ENCODE data around the gene PWWP2A. TPM values are rescaled to one million over a fixed set of nuclear protein-coding genes. Genes with fewer than 3 reads are reported as not detected.

Gene PWWP2A
- total RNA-seq, 1 experiment from 2014 or later = 66.7 TPM

- Histone ChIP-seq H3K23ac (ENCODE audit: insufficient read length, low read depth, low read length) (no peak overlapping the region), H4K91ac (ENCODE audit: insufficient read length, low read depth, low read length) (no peak overlapping the region), H3K4me2 (ENCODE audit: insufficient read depth, insufficient read length, low read length) (no peak overlapping the region), H2AFZ (ENCODE audit: low read length) (no peak overlapping the region), H2BK20ac (ENCODE audit: low read depth, low read length, poor library complexity, severe bottlenecking) (no peak overlapping the region), H2BK120ac (ENCODE audit: low read depth, low read length, poor library complexity, severe bottlenecking) (no peak overlapping the region), H2BK15ac (ENCODE audit: low read depth, low read length) (no peak overlapping the region), H2BK12ac (ENCODE audit: insufficient read length, low read depth, low read length) (no peak overlapping the region), H3K79me2 (ENCODE audit: insufficient read depth, low read length) (peaks cover 1% of the 10 kb centered on the region; the same call in 1 of the 2 replicates), H3K9ac (ENCODE audit: extremely low read depth, insufficient read length, low read length) (no peak overlapping the region), H4K8ac (replicated peaks; ENCODE audit: insufficient read length, low read depth, low read length) (no peak overlapping the region), H3T11ph (ENCODE audit: low read length) (no peak overlapping the region), H4K20me1 (ENCODE audit: control insufficient read depth, insufficient read depth, insufficient read length) (no peaks in the 10 kb centered on the region), H3K4ac (ENCODE audit: low read depth, low read length) (no peak overlapping the region), H3K9me3 (ENCODE audit: control insufficient read depth, low read depth, low read length) (no peaks in the 10 kb centered on the region), H3K27me3 (ENCODE audit: insufficient read depth, low read length) (no peaks in the 10 kb centered on the region), H3K27ac (ENCODE audit: insufficient read length, low read depth, low read length) (no peak overlapping the region), H3K56ac (ENCODE audit: insufficient read length, low read depth, low read length) (no peak overlapping the region), H3K14ac (ENCODE audit: insufficient read depth, low read length) (no peak overlapping the region), H3K18ac (ENCODE audit: insufficient read length, low read depth, low read length) (no peak overlapping the region), H4K5ac (ENCODE audit: insufficient read length, low read depth, low read length) (no peak overlapping the region), H3K79me1 (ENCODE audit: insufficient read depth, low read depth, low read length, poor library complexity, severe bottlenecking) (no peaks in the 10 kb centered on the region), H3K23me2 (ENCODE audit: insufficient read length, low read depth, low read length, poor library complexity, severe bottlenecking) (no peaks in the 10 kb centered on the region), H2BK5ac (ENCODE audit: insufficient read length, low read length) (no peak overlapping the region), H3K4me1 (ENCODE audit: insufficient read depth, low read length) (no peaks in the 10 kb centered on the region), H2AK5ac (ENCODE audit: insufficient read length, low read length) (no peak overlapping the region)
- Mint-ChIP-seq H3K36me3 (ENCODE audit: insufficient read depth in 1 of 3, low read depth in 3 of 3) (no peaks in the 10 kb centered on the region), H3K4me3 (no peak overlapping the region), H3K4me1 (no peaks in the 10 kb centered on the region; a peak in 1 of 4 replicates), H3K27me3 (ENCODE audit: low read depth) (no peaks in the 10 kb centered on the region; the same call in 1 of the 2 replicates), H3K27ac (no peak overlapping the region), H3K9me3 (no peaks in the 10 kb centered on the region)
- TF ChIP-seq CTCF (conservative IDR thresholded peaks at IDR 0.05) = no peak
- no CpG with 5 or more reads among the region's 6 CpGs for WGBS (ENCODE audit: extremely low coverage, insufficient read length, low lambda C conversion rate)
- no peak for DNase-seq
Measured at GRCh38 chr5:160152901-160153300, 33.7 kb upstream of the PWWP2A start.
